Measurements from ENCODE around the gene KRT39. TPM values are rescaled to one million over a fixed set of nuclear protein-coding genes. Genes with fewer than 3 reads are reported as not detected.

Gene KRT39
- total and polyA plus RNA-seq, 2 of the 8 experiments (the other 6 are each of a cell fraction or from before 2014, with no cell fraction given), result not detected

DNA sequence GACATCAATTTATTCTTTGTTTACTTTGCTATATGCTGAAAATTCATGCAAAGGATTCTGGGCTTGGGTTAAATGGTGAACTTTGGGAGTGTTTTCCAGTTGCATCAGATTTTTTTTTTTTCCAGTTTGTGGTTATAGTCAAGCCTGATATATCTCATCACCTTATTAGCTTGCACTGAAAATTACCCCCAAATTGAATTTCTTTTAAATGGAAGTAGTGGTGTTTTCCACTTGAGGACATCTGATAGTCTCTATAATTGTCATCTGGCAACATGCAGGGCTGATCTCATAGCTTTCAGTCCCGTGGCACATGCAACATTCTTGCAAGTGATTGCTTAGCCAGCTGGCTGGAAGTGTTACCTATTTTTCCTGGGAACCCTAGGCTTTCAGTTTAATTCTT, 46.9 kb upstream of the KRT39 start:
- ChIA-PET POLR2A (ENCODE audit: partially characterized antibody) (no interaction called here), CTCF (ENCODE audit: partially characterized antibody) (interaction anchor here (1.2 to 1.3 kb wide), 2 partner anchors 50 to 309 kb away, joined by 4 to 5 read pairs; no protein-coding TSS in a partner anchor)
- no peaks in the 10 kb centered on the region for H3K23me2 ChIP-seq (ENCODE audit: low read depth, low read length)
- no peak overlapping the region for H3K14ac ChIP-seq (ENCODE audit: insufficient read length)
- no peaks in the 10 kb centered on the region for H3K79me1 ChIP-seq (ENCODE audit: low read depth, low read length)
- H3K9ac ChIP-seq (replicated peaks in 1 of 4; ENCODE audit: extremely low read depth in 1 of 4, low read depth in 3 of 4, low read length in 3 of 4), result no peak overlapping the region
- H3K27ac ChIP-seq (ENCODE audit: low read depth, low read length), result no peak overlapping the region
- WGBS, 2 experiments (ENCODE audit: extremely low coverage in 1 of 2, insufficient coverage in 1 of 2, insufficient read length in 1 of 2, insufficient replicate concordance in 2 of 2, low coverage in 1 of 2, low lambda C conversion rate in 2 of 2, missing lambda C conversion rate in 1 of 2), result 77% methylated on average over 1 of the region's 1 CpG; no CpG with 5 or more reads in 1 of the 2 experiments
- no peak overlapping the region for H4K91ac ChIP-seq (replicated peaks; ENCODE audit: insufficient read length, low read length)
- no peak overlapping the region for H3K4me3 ChIP-seq (ENCODE audit: extremely low read depth in 1 of 4, insufficient read depth in 2 of 4, low read depth in 3 of 4, low read length in 4 of 4)
- H2BK15ac ChIP-seq (ENCODE audit: low read length), result no peak overlapping the region
- no peak overlapping the region for H3K56ac ChIP-seq (replicated peaks; ENCODE audit: insufficient read length, low read depth, low read length)
- H2BK5ac ChIP-seq (ENCODE audit: low read depth, low read length), result no peak overlapping the region
- TF ChIP-seq TBP (IDR thresholded peaks at IDR 0.05; ENCODE audit: low read depth, low read length) (no peak), SIN3A (conservative IDR thresholded peaks at IDR 0.05 in 1 of 2, IDR thresholded peaks at IDR 0.05 in 1 of 2; ENCODE audit: low read depth in 1 of 2, low read length in 2 of 2) (no peak), ASH2L (IDR thresholded peaks at IDR 0.05; ENCODE audit: low read length) (no peak), EZH2 (IDR thresholded peaks at IDR 0.05; ENCODE audit: low read depth, low read length, severe bottlenecking) (no peak)
- H3K79me2 ChIP-seq (ENCODE audit: control insufficient read depth in 1 of 2, insufficient read depth in 2 of 2, low read length in 2 of 2), result no peaks in the 10 kb centered on the region
- no peaks in the 10 kb centered on the region; a peak in 1 of 7 replicates for H3K27me3 ChIP-seq (replicated peaks in 1 of 4; ENCODE audit: control insufficient read depth in 3 of 4, extremely low read depth in 1 of 4, insufficient read depth in 3 of 4, low read length in 3 of 4)
- H2BK12ac ChIP-seq (ENCODE audit: low read depth, low read length), result no peak overlapping the region
- H2BK20ac ChIP-seq (ENCODE audit: low read length), result no peak overlapping the region
- no peak overlapping the region for H2AFZ ChIP-seq (ENCODE audit: low read length)
- FAIRE-seq (no peak), DNase-seq (ENCODE audit: low read depth in 1 of 2, low spot score in 2 of 2) (no peak)
- no peak overlapping the region for H3K23ac ChIP-seq (ENCODE audit: insufficient read length)
- no peak overlapping the region for H3K4ac ChIP-seq (replicated peaks; ENCODE audit: insufficient read length, low read depth, low read length)
- H3K18ac ChIP-seq (ENCODE audit: extremely low read depth, low read length), result no peak overlapping the region
- H3K9me3 ChIP-seq (ENCODE audit: insufficient read depth in 2 of 2, low read depth in 1 of 2, low read length in 1 of 2), result no peaks in the 10 kb centered on the region
- H2BK120ac ChIP-seq (replicated peaks; ENCODE audit: low read depth, low read length), result no peak overlapping the region
- H4K20me1 ChIP-seq (replicated peaks in 1 of 2; ENCODE audit: control insufficient read depth in 1 of 2, insufficient read depth in 2 of 2, low read length in 2 of 2), result no peaks in the 10 kb centered on the region
- H3K4me1 ChIP-seq (replicated peaks in 1 of 4; ENCODE audit: control insufficient read depth in 3 of 4, insufficient read depth in 4 of 4, low read length in 3 of 4), result peaks cover 0 to 8% (median 5%) of the 10 kb centered on the region in 4 experiments; a peak in 6 of 7 replicates
- H4K8ac ChIP-seq (ENCODE audit: extremely low read depth, insufficient read depth, low read length), result no peak overlapping the region
- H3K4me2 ChIP-seq (ENCODE audit: insufficient read depth in 1 of 2, low read depth in 2 of 2, low read length in 2 of 2), result no peak overlapping the region
- H2AK5ac ChIP-seq (ENCODE audit: low read depth, low read length), result no peak overlapping the region
- H4K5ac ChIP-seq (ENCODE audit: insufficient read length, low read depth, low read length), result no peak overlapping the region
- H3K36me3 ChIP-seq (ENCODE audit: control insufficient read depth in 2 of 4, insufficient read depth in 4 of 4, low read length in 3 of 4), result no peaks in the 10 kb centered on the region
